ENCODE measurements around the gene MAML2. TPM values are rescaled to one million over a fixed set of nuclear protein-coding genes. Genes with fewer than 3 reads are reported as not detected.
A peak's percentile ranks its signal among the peaks of the same experiment; 100 is the strongest.

Gene MAML2
- total and polyA plus RNA-seq, 9 of the 15 experiments (the other 6 are each of a cell fraction or from before 2014, with no cell fraction given) = 0.79 to 6.8 (median 4.8) TPM

DNA sequence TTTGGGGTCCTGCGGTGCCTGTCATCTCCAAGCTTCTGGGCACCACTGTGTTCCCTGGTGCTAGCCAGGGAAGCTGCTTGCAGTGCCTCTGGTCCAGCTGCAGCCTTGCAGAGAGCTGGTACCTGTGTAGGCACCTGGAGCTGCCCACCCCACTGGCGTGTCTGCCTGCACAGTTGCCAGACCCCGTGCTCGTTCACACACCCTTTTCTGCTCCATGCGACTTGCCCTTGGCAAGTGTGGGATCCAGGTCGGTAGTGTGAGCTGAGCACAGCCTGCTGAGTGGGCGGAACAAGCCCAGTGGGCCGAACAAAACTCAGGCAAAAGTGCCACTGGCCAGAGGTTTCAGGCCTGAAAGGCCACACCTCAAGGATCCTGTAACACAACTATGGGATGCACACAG is 272.5 kb downstream of the MAML2 start (continued):
- TF ChIP-seq ATF6 (CRISPR knock-in tag; IDR thresholded peaks at IDR 0.05) (no peak), SMARCB1 (IDR thresholded peaks at IDR 0.05; ENCODE audit: insufficient read length, low read depth) (no peak), CEBPG (CRISPR knock-in tag; IDR thresholded peaks at IDR 0.05) (no peak), CEBPG (tag; conservative IDR thresholded peaks at IDR 0.05 in 1 of 2, IDR thresholded peaks at IDR 0.05 in 1 of 2) (no peak), ZHX1 (conservative IDR thresholded peaks at IDR 0.05; ENCODE audit: low read length) (no peak)

- WGBS (ENCODE audit: insufficient coverage, low coverage, missing lambda C conversion rate) = 68% methylated on average over 3 of the region's 3 CpGs
- ATAC-seq (no peak), FAIRE-seq (no peak), DNase-seq (ENCODE audit: extremely low read depth in 1 of 4, low spot score in 3 of 4) (no peak)
- Histone ChIP-seq H3K79me2 (ENCODE audit: control insufficient read depth, insufficient read depth, low read length) (no peaks in the 10 kb centered on the region), H3K9me3 (replicated peaks; ENCODE audit: control insufficient read depth, insufficient read depth, low read depth, low read length) (no peaks in the 10 kb centered on the region), H3K27ac (ENCODE audit: extremely low read depth, low read depth, low read length) (no peak overlapping the region), H3K9ac (ENCODE audit: insufficient read depth in 1 of 2, low read depth in 2 of 2, low read length in 2 of 2) (no peak overlapping the region), H3K4me2 (ENCODE audit: insufficient read depth, low read length) (no peak overlapping the region), H3K4me1 (replicated peaks in 1 of 2; ENCODE audit: control insufficient read depth in 2 of 2, insufficient read depth in 2 of 2, low read length in 2 of 2) (peaks cover 3 to 7% of the 10 kb centered on the region in 2 experiments; a peak in 2 of 5 replicates), H3K27me3 (ENCODE audit: control insufficient read depth in 2 of 2, insufficient read depth in 2 of 2, low read length in 2 of 2) (no peaks in the 10 kb centered on the region), H3K4me3 (no peak overlapping the region), H3K9me1 (ENCODE audit: control insufficient read depth, insufficient read depth, low read length) (no peaks in the 10 kb centered on the region), H4K20me1 (replicated peaks; ENCODE audit: control insufficient read depth, insufficient read depth, low read length) (no peaks in the 10 kb centered on the region), H3K36me3 (ENCODE audit: control insufficient read depth, insufficient read depth, low read length) (no peaks in the 10 kb centered on the region; the same call in 2 of the 3 replicates), H2AFZ (ENCODE audit: low read depth, low read length) (no peak overlapping the region)
- no peak for TF ChIP-seq BRD4 (IDR thresholded peaks at IDR 0.05)
- TF ChIP-seq, protein P1, sequence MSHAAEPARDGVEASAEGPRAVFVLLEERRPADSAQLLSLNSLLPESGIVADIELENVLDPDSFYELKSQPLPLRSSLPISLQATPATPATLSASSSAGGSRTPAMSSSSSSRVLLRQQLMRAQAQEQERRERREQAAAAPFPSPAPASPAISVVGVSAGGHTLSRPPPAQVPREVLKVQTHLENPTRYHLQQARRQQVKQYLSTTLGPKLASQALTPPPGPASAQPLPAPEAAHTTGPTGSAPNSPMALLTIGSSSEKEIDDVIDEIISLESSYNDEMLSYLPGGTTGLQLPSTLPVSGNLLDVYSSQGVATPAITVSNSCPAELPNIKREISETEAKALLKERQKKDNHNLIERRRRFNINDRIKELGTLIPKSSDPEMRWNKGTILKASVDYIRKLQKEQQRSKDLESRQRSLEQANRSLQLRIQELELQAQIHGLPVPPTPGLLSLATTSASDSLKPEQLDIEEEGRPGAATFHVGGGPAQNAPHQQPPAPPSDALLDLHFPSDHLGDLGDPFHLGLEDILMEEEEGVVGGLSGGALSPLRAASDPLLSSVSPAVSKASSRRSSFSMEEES (CRISPR knock-in tag; IDR thresholded peaks at IDR 0.05) = peak; percentile 16; the same call in 1 of the 2 replicates
- intact Hi-C loops (cut with micrococcal nuclease) (no loop called here), in situ Hi-C loops (cut with MboI) (loop anchor here (5.0 kb wide), 1 partner anchor 275 kb away; the partner anchor contains the start of gene MAML2)
- CTCF ChIA-PET (ENCODE audit: low intra/inter-chr PET ratio) = no interaction called here
- BruUV-seq (replicated peaks) = no TSS peak
- POLR2A ChIA-PET = interaction anchor here (1.5 kb wide), 1 partner anchor 12 kb away, joined by 4 read pairs; no protein-coding TSS in a partner anchor
Measured at GRCh38 chr11:96067160-96067559, 275.8 kb downstream of the MAML2 start.

Measured in K562 (cell line).